HEK293 (cell line): ENCODE data around the gene DMD.

Experiments
- CTCF ChIA-PET: fragments of 350-600 bp; formaldehyde crosslinking; extraction: SDS; loops from one replicate; lab custom pipeline; 2021; ENCODE audit warnings: antibody characterized with exemption; lab: Yijun Ruan, JAX
- POLR2A ChIA-PET: fragments of 300-600 bp; formaldehyde crosslinking; extraction: SDS; loops from one replicate; lab custom pipeline; 2020; ENCODE audit warnings: antibody characterized with exemption, inconsistent platforms; lab: Yijun Ruan, JAX
- H3K27ac ChIP-seq: fragments of 200-500 bp; sonication (Bioruptor generic); 2 replicates; pipeline ENCODE4 v1.5.1; 2014; ENCODE audit warnings: low read depth, low read length, control low read depth, inconsistent platforms; ENCODE audit errors: extremely low read depth
- H3K36me3 ChIP-seq, 2 experiments: fragments of 200-500 bp in 1 of 2; sonication (Bioruptor generic) in 1 of 2; 1 replicate in 1 of 2; 2 replicates in 1 of 2; pipeline ENCODE4 v1.5.1; 2014 to 2017; ENCODE audit warnings: inconsistent platforms in 2 of 2, low read length in 2 of 2; ENCODE audit not compliant: control insufficient read depth in 2 of 2, insufficient read depth in 1 of 2
- H3K4me1 ChIP-seq: fragments of 200-500 bp; sonication (Bioruptor generic); 2 replicates; pipeline ENCODE4 v1.5.1; 2014; ENCODE audit warnings: mild to moderate bottlenecking, low read length, inconsistent platforms; ENCODE audit not compliant: control insufficient read depth, insufficient read depth
- H3K4me3 ChIP-seq: 2 replicates; pipeline ENCODE4 v1.5.1; 2011; ENCODE audit warnings: low read depth, mild to moderate bottlenecking, control low read depth, low read length, moderate library complexity
- H3K9me3 ChIP-seq: fragments of 200-500 bp; sonication (Bioruptor generic); 2 replicates; pipeline ENCODE4 v1.5.1; 2014; ENCODE audit warnings: low read depth, low read length, inconsistent platforms; ENCODE audit not compliant: control insufficient read depth, insufficient read depth
- KLF7 ChIP-seq: fragments of 450-650 bp; formaldehyde crosslinking; IDR thresholded peaks from 2 replicates; pipeline ENCODE4 v1.5.1; 2016; ENCODE audit warnings: missing biosample characterization, missing genetic modification characterization, borderline replicate concordance
- ZBTB49 ChIP-seq: fragments of 450-650 bp; formaldehyde crosslinking; IDR thresholded peaks from 2 replicates; pipeline ENCODE4 v1.5.1; 2016; ENCODE audit warnings: missing biosample characterization, missing genetic modification characterization, low read depth
- ZFP37 ChIP-seq: fragments of 450-650 bp; formaldehyde crosslinking; IDR thresholded peaks from 2 replicates; pipeline ENCODE4 v1.5.1; 2016; ENCODE audit warnings: missing biosample characterization, missing genetic modification characterization
- ZIC2 ChIP-seq: fragments of 450-650 bp; formaldehyde crosslinking; IDR thresholded peaks from 2 replicates; pipeline ENCODE4 v1.5.1; 2016; ENCODE audit warnings: missing biosample characterization, missing genetic modification characterization
- ZNF169 ChIP-seq: fragments of 450-650 bp; formaldehyde crosslinking; IDR thresholded peaks from 2 replicates; pipeline ENCODE4 v1.5.1; 2016; ENCODE audit warnings: missing biosample characterization, missing genetic modification characterization
- ZNF510 ChIP-seq: fragments of 450-650 bp; formaldehyde crosslinking; IDR thresholded peaks from 2 replicates; pipeline ENCODE4 v1.5.1; 2018; ENCODE audit warnings: mild to moderate bottlenecking, missing genetic modification characterization, missing biosample characterization; ENCODE audit not compliant: insufficient replicate concordance
- ZNF585B ChIP-seq: fragments of 450-650 bp; formaldehyde crosslinking; IDR thresholded peaks from 2 replicates; pipeline ENCODE4 v1.5.1; 2016; ENCODE audit warnings: missing biosample characterization, missing genetic modification characterization
- ZNF621 ChIP-seq: fragments of 450-650 bp; formaldehyde crosslinking; IDR thresholded peaks from 2 replicates; pipeline ENCODE4 v1.5.1; 2017; ENCODE audit warnings: missing biosample characterization, missing genetic modification characterization
- TF ChIP-seq, protein P1 (sequence below): fragments of 450-650 bp; formaldehyde crosslinking; IDR thresholded peaks from 2 replicates; pipeline ENCODE4 v1.5.1; 2016; ENCODE audit warnings: missing biosample characterization, missing genetic modification characterization, low read depth
- TF ChIP-seq, protein P2 (sequence below): fragments of 450-650 bp; formaldehyde crosslinking; conservative IDR thresholded peaks from 2 replicates; pipeline ENCODE4 v1.5.1; 2016; ENCODE audit warnings: low read depth, missing biosample characterization, missing genetic modification characterization
- TF ChIP-seq, protein P3 (sequence below): fragments of 450-650 bp; formaldehyde crosslinking; IDR thresholded peaks from 2 replicates; pipeline ENCODE4 v1.5.1; 2016; ENCODE audit warnings: missing biosample characterization, missing genetic modification characterization
- TF ChIP-seq, protein P4 (sequence below): fragments of 450-650 bp; formaldehyde crosslinking; IDR thresholded peaks from 2 replicates; pipeline ENCODE4 v1.5.1; 2017; ENCODE audit warnings: missing biosample characterization, mild to moderate bottlenecking, missing genetic modification characterization, moderate library complexity

Gene DMD

GRCh38 chrX:31702222-31702621 is 1509.1 kb downstream of the DMD start:
- no peaks in the 10 kb centered on the region for H3K36me3 ChIP-seq
- ChIA-PET CTCF (interaction anchor here (0.6 kb wide), 1 partner anchor 33 kb away, joined by 3 read pairs; no protein-coding TSS in a partner anchor), POLR2A (no interaction called here)
- H3K9me3 ChIP-seq: no peaks in the 10 kb centered on the region
- no peak overlapping the region for H3K27ac ChIP-seq
- H3K4me1 ChIP-seq: no peaks in the 10 kb centered on the region
- TF ChIP-seq, protein P1, sequence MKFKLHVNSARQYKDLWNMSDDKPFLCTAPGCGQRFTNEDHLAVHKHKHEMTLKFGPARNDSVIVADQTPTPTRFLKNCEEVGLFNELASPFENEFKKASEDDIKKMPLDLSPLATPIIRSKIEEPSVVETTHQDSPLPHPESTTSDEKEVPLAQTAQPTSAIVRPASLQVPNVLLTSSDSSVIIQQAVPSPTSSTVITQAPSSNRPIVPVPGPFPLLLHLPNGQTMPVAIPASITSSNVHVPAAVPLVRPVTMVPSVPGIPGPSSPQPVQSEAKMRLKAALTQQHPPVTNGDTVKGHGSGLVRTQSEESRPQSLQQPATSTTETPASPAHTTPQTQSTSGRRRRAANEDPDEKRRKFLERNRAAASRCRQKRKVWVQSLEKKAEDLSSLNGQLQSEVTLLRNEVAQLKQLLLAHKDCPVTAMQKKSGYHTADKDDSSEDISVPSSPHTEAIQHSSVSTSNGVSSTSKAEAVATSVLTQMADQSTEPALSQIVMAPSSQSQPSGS (tag by site-specific recombination): peak; percentile 77
- TF ChIP-seq, protein P2, sequence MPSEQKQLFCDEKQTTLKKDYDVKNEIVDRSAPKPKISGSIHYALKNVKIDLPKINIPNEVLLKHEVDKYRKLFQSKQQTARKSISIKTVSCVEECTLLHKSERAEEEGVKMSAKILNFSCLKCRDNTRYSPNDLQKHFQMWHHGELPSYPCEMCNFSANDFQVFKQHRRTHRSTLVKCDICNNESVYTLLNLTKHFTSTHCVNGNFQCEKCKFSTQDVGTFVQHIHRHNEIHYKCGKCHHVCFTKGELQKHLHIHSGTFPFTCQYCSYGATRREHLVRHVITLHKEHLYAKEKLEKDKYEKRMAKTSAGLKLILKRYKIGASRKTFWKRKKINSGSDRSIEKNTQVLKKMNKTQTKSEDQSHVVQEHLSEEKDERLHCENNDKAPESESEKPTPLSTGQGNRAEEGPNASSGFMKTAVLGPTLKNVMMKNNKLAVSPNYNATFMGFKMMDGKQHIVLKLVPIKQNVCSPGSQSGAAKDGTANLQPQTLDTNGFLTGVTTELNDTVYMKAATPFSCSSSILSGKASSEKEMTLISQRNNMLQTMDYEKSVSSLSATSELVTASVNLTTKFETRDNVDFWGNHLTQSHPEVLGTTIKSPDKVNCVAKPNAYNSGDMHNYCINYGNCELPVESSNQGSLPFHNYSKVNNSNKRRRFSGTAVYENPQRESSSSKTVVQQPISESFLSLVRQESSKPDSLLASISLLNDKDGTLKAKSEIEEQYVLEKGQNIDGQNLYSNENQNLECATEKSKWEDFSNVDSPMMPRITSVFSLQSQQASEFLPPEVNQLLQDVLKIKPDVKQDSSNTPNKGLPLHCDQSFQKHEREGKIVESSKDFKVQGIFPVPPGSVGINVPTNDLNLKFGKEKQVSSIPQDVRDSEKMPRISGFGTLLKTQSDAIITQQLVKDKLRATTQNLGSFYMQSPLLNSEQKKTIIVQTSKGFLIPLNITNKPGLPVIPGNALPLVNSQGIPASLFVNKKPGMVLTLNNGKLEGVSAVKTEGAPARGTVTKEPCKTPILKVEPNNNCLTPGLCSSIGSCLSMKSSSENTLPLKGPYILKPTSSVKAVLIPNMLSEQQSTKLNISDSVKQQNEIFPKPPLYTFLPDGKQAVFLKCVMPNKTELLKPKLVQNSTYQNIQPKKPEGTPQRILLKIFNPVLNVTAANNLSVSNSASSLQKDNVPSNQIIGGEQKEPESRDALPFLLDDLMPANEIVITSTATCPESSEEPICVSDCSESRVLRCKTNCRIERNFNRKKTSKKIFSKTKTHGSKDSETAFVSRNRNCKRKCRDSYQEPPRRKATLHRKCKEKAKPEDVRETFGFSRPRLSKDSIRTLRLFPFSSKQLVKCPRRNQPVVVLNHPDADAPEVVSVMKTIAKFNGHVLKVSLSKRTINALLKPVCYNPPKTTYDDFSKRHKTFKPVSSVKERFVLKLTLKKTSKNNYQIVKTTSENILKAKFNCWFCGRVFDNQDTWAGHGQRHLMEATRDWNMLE: no peak
- TF ChIP-seq, all 188 proteins: peak for 1
- H3K4me3 ChIP-seq: no peak overlapping the region

DNA sequence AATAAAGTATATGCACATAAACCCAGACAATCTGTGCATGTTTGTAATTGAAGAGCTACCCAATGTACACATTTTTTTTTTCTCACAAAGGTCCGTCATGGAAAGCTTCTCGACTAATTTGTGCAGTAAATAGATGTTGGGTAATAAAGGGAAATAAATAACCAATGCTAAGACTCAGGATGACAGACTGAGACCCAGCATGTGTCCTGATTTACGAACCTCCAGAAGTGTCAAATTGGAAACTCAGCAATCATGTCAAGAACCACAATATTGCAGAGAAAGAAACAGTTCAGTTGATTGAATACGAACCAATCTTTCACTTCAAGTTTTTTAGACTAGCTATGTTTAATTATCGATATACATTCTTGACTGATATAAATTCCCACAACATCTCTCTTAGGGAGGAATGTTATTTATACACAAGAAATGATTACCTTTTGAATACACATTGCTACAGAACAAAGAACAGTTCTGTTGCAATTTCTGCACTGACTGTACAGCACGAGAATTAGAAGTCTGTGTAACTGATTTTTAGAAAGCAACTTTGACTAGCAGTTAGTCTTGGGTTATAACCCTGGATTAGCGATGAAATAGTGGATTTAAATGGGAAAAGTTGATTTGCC is 1513.9 kb downstream of the DMD start:
- Histone ChIP-seq H3K4me3 (no peak overlapping the region), H3K36me3 (no peaks in the 10 kb centered on the region), H3K4me1 (no peaks in the 10 kb centered on the region), H3K9me3 (peaks cover 9% of the 10 kb centered on the region; the same call in 1 of the 2 replicates), H3K27ac (no peak overlapping the region)
- POLR2A ChIA-PET: no interaction called here
- CTCF ChIA-PET: no interaction called here
- TF ChIP-seq, protein P3, sequence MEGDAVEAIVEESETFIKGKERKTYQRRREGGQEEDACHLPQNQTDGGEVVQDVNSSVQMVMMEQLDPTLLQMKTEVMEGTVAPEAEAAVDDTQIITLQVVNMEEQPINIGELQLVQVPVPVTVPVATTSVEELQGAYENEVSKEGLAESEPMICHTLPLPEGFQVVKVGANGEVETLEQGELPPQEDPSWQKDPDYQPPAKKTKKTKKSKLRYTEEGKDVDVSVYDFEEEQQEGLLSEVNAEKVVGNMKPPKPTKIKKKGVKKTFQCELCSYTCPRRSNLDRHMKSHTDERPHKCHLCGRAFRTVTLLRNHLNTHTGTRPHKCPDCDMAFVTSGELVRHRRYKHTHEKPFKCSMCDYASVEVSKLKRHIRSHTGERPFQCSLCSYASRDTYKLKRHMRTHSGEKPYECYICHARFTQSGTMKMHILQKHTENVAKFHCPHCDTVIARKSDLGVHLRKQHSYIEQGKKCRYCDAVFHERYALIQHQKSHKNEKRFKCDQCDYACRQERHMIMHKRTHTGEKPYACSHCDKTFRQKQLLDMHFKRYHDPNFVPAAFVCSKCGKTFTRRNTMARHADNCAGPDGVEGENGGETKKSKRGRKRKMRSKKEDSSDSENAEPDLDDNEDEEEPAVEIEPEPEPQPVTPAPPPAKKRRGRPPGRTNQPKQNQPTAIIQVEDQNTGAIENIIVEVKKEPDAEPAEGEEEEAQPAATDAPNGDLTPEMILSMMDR (tag by site-specific recombination): no peak
- TF ChIP-seq ZNF169 (tag by site-specific recombination) (no peak), ZNF510 (tag by site-specific recombination) (no peak), ZIC2 (tag by site-specific recombination) (no peak), KLF7 (no peak), ZNF621 (tag by site-specific recombination) (no peak), ZNF585B (tag by site-specific recombination) (no peak)
- TF ChIP-seq, protein P4, sequence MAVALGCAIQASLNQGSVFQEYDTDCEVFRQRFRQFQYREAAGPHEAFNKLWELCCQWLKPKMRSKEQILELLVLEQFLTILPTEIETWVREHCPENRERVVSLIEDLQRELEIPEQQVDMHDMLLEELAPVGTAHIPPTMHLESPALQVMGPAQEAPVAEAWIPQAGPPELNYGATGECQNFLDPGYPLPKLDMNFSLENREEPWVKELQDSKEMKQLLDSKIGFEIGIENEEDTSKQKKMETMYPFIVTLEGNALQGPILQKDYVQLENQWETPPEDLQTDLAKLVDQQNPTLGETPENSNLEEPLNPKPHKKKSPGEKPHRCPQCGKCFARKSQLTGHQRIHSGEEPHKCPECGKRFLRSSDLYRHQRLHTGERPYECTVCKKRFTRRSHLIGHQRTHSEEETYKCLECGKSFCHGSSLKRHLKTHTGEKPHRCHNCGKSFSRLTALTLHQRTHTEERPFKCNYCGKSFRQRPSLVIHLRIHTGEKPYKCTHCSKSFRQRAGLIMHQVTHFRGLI (tag by site-specific recombination): no peak

DNA sequence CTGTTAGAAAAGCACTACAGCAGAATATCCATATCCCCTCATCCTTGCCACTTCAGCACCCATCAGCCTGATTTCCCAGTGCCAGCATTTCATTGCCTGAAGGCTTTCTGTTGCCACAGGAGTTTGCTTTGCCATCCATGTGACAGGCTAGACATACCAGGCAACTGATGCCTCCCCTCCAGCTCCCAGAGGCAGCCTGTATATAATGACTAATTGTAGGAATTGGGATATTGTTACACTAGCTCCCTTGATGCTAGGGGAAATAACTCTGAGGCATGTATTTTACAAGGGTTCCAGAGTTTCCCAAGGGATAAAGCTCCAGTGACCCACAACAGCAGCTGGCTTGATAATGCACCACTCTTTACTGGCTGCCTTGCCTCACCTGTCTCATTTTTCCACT is 1531.5 kb downstream of the DMD start:
- Histone ChIP-seq H3K36me3 (no peaks in the 10 kb centered on the region), H3K4me1 (no peaks in the 10 kb centered on the region), H3K4me3 (no peak overlapping the region), H3K27ac (no peak overlapping the region), H3K9me3 (no peaks in the 10 kb centered on the region)
- CTCF ChIA-PET: interaction anchor here (0.7 kb wide), 1 partner anchor 77 kb away, joined by 3 read pairs; no protein-coding TSS in a partner anchor
- POLR2A ChIA-PET: no interaction called here
- TF ChIP-seq, protein P2: no peak
- TF ChIP-seq ZFP37 (tag by site-specific recombination) (no peak), ZBTB49 (tag by site-specific recombination) (no peak)
